ENCODE measurements around the gene MCRIP1. TPM values are rescaled to one million over a fixed set of nuclear protein-coding genes. Genes with fewer than 3 reads are reported as not detected.

MCRIP1 gene
- total and polyA plus RNA-seq, 2 of the 8 experiments (the other 6 are each of a cell fraction or from before 2014, with no cell fraction given) = 103 to 151 TPM

DNA sequence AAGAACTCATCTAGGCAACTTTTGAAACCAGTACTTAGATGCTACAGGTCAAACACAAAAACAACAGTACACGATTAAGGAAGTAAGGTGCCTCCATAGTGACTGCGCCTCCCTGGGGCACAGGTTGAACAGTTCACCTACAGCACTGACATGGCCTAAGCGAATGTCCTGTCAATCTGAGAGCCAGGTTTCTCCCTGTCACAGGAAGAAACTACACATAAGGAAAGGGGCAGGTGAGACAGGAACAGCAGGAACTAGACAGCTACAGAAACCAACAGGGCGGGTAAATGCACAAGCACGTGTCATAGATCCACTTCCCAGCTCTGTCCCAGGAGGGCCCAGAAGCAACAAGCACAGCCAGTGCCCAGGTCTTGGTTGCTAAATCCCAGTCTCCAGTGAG is 46.0 kb upstream of the MCRIP1 start:
- H3K18ac ChIP-seq (ENCODE audit: extremely low read depth, low read length) = no peak overlapping the region
- 84% methylated on average over 5 of the region's 5 CpGs; no CpG with 5 or more reads in 1 of the 2 experiments for WGBS, 2 experiments (ENCODE audit: extremely low coverage in 1 of 2, insufficient coverage in 1 of 2, insufficient read length in 1 of 2, insufficient replicate concordance in 2 of 2, low coverage in 1 of 2, low lambda C conversion rate in 2 of 2, missing lambda C conversion rate in 1 of 2)

More for the DNA sequence above, 46.0 kb upstream of the MCRIP1 start:
- Histone ChIP-seq H2BK15ac (ENCODE audit: low read length) (no peak overlapping the region), H3K36me3 (ENCODE audit: control insufficient read depth in 2 of 4, insufficient read depth in 4 of 4, low read length in 3 of 4) (peaks cover 4 to 23% (median 8%) of the 10 kb centered on the region in 4 experiments), H3K56ac (replicated peaks; ENCODE audit: insufficient read length, low read depth, low read length) (no peak overlapping the region), H3K4ac (replicated peaks; ENCODE audit: insufficient read length, low read depth, low read length) (no peak overlapping the region), H2AFZ (ENCODE audit: low read length) (no peak overlapping the region), H4K20me1 (replicated peaks in 1 of 2; ENCODE audit: control insufficient read depth in 1 of 2, insufficient read depth in 2 of 2, low read length in 2 of 2) (peaks cover 0 to 2% of the 10 kb centered on the region in 2 experiments), H3K9ac (replicated peaks in 1 of 4; ENCODE audit: extremely low read depth in 1 of 4, low read depth in 3 of 4, low read length in 3 of 4) (no peak overlapping the region), H2BK12ac (ENCODE audit: low read depth, low read length) (no peak overlapping the region), H3K79me1 (ENCODE audit: low read depth, low read length) (no peaks in the 10 kb centered on the region), H4K5ac (ENCODE audit: insufficient read length, low read depth, low read length) (no peak overlapping the region), H3K9me3 (ENCODE audit: insufficient read depth in 2 of 2, low read depth in 1 of 2, low read length in 1 of 2) (no peaks in the 10 kb centered on the region), H2BK20ac (ENCODE audit: low read length) (no peak overlapping the region), H4K8ac (ENCODE audit: extremely low read depth, insufficient read depth, low read length) (no peak overlapping the region), H3K27ac (ENCODE audit: low read depth, low read length) (no peak overlapping the region), H3K14ac (ENCODE audit: insufficient read length) (no peak overlapping the region), H3K4me1 (replicated peaks in 1 of 4; ENCODE audit: control insufficient read depth in 3 of 4, insufficient read depth in 4 of 4, low read length in 3 of 4) (no peaks in the 10 kb centered on the region), H2AK5ac (ENCODE audit: low read depth, low read length) (no peak overlapping the region), H3K27me3 (replicated peaks in 1 of 4; ENCODE audit: control insufficient read depth in 3 of 4, extremely low read depth in 1 of 4, insufficient read depth in 3 of 4, low read length in 3 of 4) (no peaks in the 10 kb centered on the region), H3K23ac (ENCODE audit: insufficient read length) (no peak overlapping the region), H3K23me2 (ENCODE audit: low read depth, low read length) (no peaks in the 10 kb centered on the region), H2BK5ac (ENCODE audit: low read depth, low read length) (no peak overlapping the region), H3K79me2 (ENCODE audit: control insufficient read depth in 1 of 2, insufficient read depth in 2 of 2, low read length in 2 of 2) (no peaks in the 10 kb centered on the region), H3K4me2 (ENCODE audit: insufficient read depth in 1 of 2, low read depth in 2 of 2, low read length in 2 of 2) (no peak overlapping the region), H2BK120ac (replicated peaks; ENCODE audit: low read depth, low read length) (no peak overlapping the region), H4K91ac (replicated peaks; ENCODE audit: insufficient read length, low read length) (no peak overlapping the region), H3K4me3 (ENCODE audit: extremely low read depth in 1 of 4, insufficient read depth in 2 of 4, low read depth in 3 of 4, low read length in 4 of 4) (no peak overlapping the region)
- no peak for TF ChIP-seq SIN3A (conservative IDR thresholded peaks at IDR 0.05 in 1 of 2, IDR thresholded peaks at IDR 0.05 in 1 of 2; ENCODE audit: low read depth in 1 of 2, low read length in 2 of 2)
- no peak for TF ChIP-seq HDAC6 (IDR thresholded peaks at IDR 0.05; ENCODE audit: low read depth, low read length)
- TF ChIP-seq CHD1 (IDR thresholded peaks at IDR 0.05; ENCODE audit: low read depth, low read length) = no peak
- no peak for TF ChIP-seq BCL11A (IDR thresholded peaks at IDR 0.05; ENCODE audit: low read depth in 2 of 2, low read length in 2 of 2)
- no peak for TF ChIP-seq TAF1 (IDR thresholded peaks at IDR 0.05; ENCODE audit: low read depth, low read length)
- no peak for TF ChIP-seq NRF1 (IDR thresholded peaks at IDR 0.05; ENCODE audit: low read depth, low read length)
- TF ChIP-seq KDM5A (IDR thresholded peaks at IDR 0.05; ENCODE audit: low read length) = no peak
- no peak for TF ChIP-seq CHD2 (IDR thresholded peaks at IDR 0.05; ENCODE audit: low read length)
- TF ChIP-seq RFX5 (IDR thresholded peaks at IDR 0.05; ENCODE audit: borderline replicate concordance, low read depth, low read length) = no peak
- TF ChIP-seq TAF7 (optimal IDR thresholded peaks at IDR 0.05; ENCODE audit: borderline replicate concordance, low read depth, low read length) = no peak
- no peak for TF ChIP-seq SP2 (IDR thresholded peaks at IDR 0.05; ENCODE audit: low read length)
- POLR2A ChIA-PET (ENCODE audit: partially characterized antibody) = interaction anchor here (0.6 to 10.5 kb wide), 10 partner anchors 9 to 219 kb away, joined by 3 to 151 read pairs (median 6); partner anchors contain the start of genes ALYREF, ANAPC11, ARL16 and HGS
- DNase-seq (ENCODE audit: low read depth in 1 of 2, low spot score in 2 of 2) (no peak), FAIRE-seq (no peak)
- CTCF ChIA-PET (ENCODE audit: partially characterized antibody) = interaction anchor here (0.9 to 1.4 kb wide), 4 partner anchors 10 to 109 kb away, joined by 3 to 4 read pairs (median 3); no protein-coding TSS in a partner anchor

Data from H1 (cell line).